Body of pancreas (tissue), 4 donors: ENCODE results near the gene DAAM1. TPM values are rescaled to one million over a fixed set of nuclear protein-coding genes. Genes with fewer than 3 reads are reported as not detected.

Source experiments
- ATAC-seq: fragments of 150-250 bp; one replicate; pipeline ENCODE4 v1.9.1; 2016
- DNase-seq, 4 donors: peaks; one replicate each; pipeline ENCODE4 v3.0.0-alpha.2; 2019
- H3K27ac ChIP-seq, 4 donors: fragments of 200-600 bp; sonication (generic); 1 replicate in 3 of 4; 2 replicates in 1 of 4; pipeline versions ENCODE4 v1.5.1 to v1.6.1; 2016 to 2019; ENCODE audit warnings: mild to moderate bottlenecking in 1 of 4, mixed read lengths in 1 of 4, moderate library complexity in 1 of 4
- H3K27me3 ChIP-seq, 2 donors: fragments of 200-600 bp; sonication (generic); one replicate each; pipeline ENCODE4 v1.6.0; 2016; ENCODE audit warnings: mild to moderate bottlenecking in 1 of 2
- H3K36me3 ChIP-seq, 2 donors: fragments of 200-600 bp; sonication (generic); replicated peaks in 1 of 2; 2 replicates each; pipeline ENCODE4 v1.5.1; 2016; ENCODE audit warnings: low read depth in 2 of 2; ENCODE audit not compliant: insufficient read depth in 1 of 2
- H3K4me1 ChIP-seq: fragments of 200-600 bp; sonication (generic); one replicate; pipeline ENCODE4 v1.6.0; 2016
- H3K4me3 ChIP-seq, 2 donors: fragments of 200-600 bp; sonication (generic); 1 replicate in 1 of 2; 2 replicates in 1 of 2; pipeline ENCODE4 v1.5.1; 2016 to 2019
- H3K9me3 ChIP-seq, 3 donors: fragments of 200-600 bp; sonication (generic); 1 replicate in 2 of 3; 2 replicates in 1 of 3; pipeline ENCODE4 v1.5.1; 2016
- POLR2A ChIP-seq, 3 donors: fragments of 450-650 bp; IDR thresholded peaks; one replicate each; pipeline ENCODE4 v1.6.1; 2016; ENCODE audit warnings: antibody characterized with exemption in 3 of 3, mild to moderate bottlenecking in 2 of 3
- WGBS, 2 donors: methylation state at CpG; one replicate each; pipeline ENCODE4 v1.1.5; 2017; 5-methylcytosine and 5-hydroxymethylcytosine counted together
- intact Hi-C: fragments of 100-400 bp; cut with DNase I; formaldehyde crosslinking; loops from one replicate; pipeline ENCODE4 v1.15.1; 2023
- total RNA-seq, 2 donors: library from RNA; depleted of rRNA; stranded (reverse); fragments of >200 nt; gene quantifications; one replicate each; pipeline ENCODE4 v1.1.0, GENCODE V29; 2016
- TF ChIP-seq, protein P1 (sequence below), 7 experiments: fragments of 450-650 bp in 4 of 7; fragments of 200-600 bp in 3 of 7; sonication (generic) in 3 of 7; IDR thresholded peaks; one replicate each; pipeline ENCODE4 v1.5.1; 2016 to 2019; ENCODE audit warnings: antibody characterized with exemption in 7 of 7

DAAM1 gene
- total RNA-seq, 2 donors from 2014 or later = 16.9 to 42.5 TPM

DNA sequence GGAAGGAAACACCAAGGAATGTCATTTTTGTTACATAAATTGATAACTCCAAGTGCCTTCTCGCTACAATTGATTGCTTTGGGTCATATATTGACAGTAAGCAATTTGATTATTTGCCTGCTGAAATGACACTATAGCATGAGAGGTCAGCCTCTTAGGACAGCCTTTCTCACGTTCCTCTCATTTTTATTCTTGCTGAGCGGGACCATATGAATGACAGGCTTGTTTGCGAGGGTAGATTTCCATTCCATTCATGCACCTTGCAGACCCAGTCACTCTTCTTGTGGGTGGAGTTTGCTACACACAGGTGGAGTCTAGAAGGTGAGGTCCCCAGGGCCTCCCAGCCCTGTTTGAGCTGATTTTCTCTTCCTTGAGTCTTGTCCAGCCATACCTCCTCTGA, 27.3 kb downstream of the DAAM1 start:
- Histone ChIP-seq H3K4me3 (no peak overlapping the region), H3K4me1 (peaks cover 34% of the 10 kb centered on the region)
- 48 to 53% methylated on average over 4 of the region's 4 CpGs for WGBS, 2 donors

DNA sequence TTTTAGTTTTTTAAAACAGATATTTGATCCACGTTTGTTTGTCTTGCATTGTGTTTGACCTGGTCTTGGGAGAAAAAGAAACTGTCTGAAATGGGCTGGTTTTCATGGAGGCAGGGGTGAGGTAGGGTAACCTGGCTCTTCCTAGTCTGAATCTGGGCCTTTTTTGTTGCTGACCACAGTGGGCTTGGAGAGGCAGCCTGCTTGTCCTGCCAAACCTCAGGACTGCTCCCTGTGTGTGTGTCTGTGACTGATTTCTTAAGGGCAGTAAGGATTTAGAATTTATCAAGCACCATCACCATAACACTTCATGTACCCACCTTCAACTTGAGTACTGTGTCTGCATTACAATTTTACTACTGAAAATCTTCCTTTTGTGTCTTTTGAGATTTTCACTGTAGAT, 28.5 kb downstream of the DAAM1 start:
- Histone ChIP-seq H3K27me3 (no peaks in the 10 kb centered on the region), H3K36me3 (no peaks in the 10 kb centered on the region), H3K9me3 (peaks cover 0 to 3% (median 0%) of the 10 kb centered on the region in 3 donors), H3K27ac (no peak overlapping the region), H3K4me3 (no peak overlapping the region), H3K4me1 (peaks cover 34% of the 10 kb centered on the region)
- TF ChIP-seq, protein P1, sequence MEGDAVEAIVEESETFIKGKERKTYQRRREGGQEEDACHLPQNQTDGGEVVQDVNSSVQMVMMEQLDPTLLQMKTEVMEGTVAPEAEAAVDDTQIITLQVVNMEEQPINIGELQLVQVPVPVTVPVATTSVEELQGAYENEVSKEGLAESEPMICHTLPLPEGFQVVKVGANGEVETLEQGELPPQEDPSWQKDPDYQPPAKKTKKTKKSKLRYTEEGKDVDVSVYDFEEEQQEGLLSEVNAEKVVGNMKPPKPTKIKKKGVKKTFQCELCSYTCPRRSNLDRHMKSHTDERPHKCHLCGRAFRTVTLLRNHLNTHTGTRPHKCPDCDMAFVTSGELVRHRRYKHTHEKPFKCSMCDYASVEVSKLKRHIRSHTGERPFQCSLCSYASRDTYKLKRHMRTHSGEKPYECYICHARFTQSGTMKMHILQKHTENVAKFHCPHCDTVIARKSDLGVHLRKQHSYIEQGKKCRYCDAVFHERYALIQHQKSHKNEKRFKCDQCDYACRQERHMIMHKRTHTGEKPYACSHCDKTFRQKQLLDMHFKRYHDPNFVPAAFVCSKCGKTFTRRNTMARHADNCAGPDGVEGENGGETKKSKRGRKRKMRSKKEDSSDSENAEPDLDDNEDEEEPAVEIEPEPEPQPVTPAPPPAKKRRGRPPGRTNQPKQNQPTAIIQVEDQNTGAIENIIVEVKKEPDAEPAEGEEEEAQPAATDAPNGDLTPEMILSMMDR (IDR thresholded peaks at IDR 0.05) = no peak
- TF ChIP-seq POLR2A (IDR thresholded peaks at IDR 0.05) = no peak
- no peak for ATAC-seq
- DNase-seq = no peak
- 53 to 75% methylated on average over 1 of the region's 1 CpG for WGBS, 2 donors
- intact Hi-C loops = no loop called here

More for the DNA sequence above, 27.3 kb downstream of the DAAM1 start:
- no peak for TF ChIP-seq POLR2A (IDR thresholded peaks at IDR 0.05)
- TF ChIP-seq, protein P1 (IDR thresholded peaks at IDR 0.05) = no peak
- peaks cover 0 to 3% (median 0%) of the 10 kb centered on the region in 3 donors for H3K9me3 ChIP-seq
- ATAC-seq (peak; percentile 6), DNase-seq (no peak)
- H3K36me3 ChIP-seq = no peaks in the 10 kb centered on the region
- H3K27me3 ChIP-seq = no peaks in the 10 kb centered on the region
- intact Hi-C loops = no loop called here
- peak overlapping the region; percentile 22 to 65 (median 28) for H3K27ac ChIP-seq

DNA sequence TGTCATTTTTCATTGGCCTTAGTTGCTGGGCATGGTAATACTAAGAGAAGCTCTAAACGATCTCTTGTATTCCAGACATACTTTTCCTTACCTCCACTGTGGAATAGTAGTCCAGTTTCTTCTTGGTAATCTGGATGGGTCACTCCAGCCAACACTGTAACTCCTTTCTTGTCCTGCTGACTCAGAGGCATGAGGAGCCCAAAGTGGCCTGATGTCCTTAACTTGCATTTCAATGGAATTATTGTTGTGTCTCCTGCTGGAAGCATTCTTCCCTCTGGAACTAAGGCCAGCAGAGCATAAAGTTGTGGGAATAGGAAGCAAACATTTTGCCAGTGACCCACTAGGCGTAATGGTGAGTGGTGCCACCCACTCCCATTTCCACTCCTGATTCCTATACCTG, 33.1 kb downstream of the DAAM1 start:
- WGBS, 2 donors = 81 to 95% methylated on average over 2 of the region's 2 CpGs
- ATAC-seq (no peak), DNase-seq (no peak)
- H3K27me3 ChIP-seq = no peaks in the 10 kb centered on the region
- peaks cover 4% of the 10 kb centered on the region for H3K4me1 ChIP-seq
- TF ChIP-seq, protein P1 (IDR thresholded peaks at IDR 0.05) = no peak
- intact Hi-C loops = no loop called here
- H3K36me3 ChIP-seq = no peaks in the 10 kb centered on the region
- H3K9me3 ChIP-seq = peaks cover 0 to 3% (median 0%) of the 10 kb centered on the region in 3 donors
- H3K4me3 ChIP-seq = no peak overlapping the region
- H3K27ac ChIP-seq = no peak overlapping the region

DNA sequence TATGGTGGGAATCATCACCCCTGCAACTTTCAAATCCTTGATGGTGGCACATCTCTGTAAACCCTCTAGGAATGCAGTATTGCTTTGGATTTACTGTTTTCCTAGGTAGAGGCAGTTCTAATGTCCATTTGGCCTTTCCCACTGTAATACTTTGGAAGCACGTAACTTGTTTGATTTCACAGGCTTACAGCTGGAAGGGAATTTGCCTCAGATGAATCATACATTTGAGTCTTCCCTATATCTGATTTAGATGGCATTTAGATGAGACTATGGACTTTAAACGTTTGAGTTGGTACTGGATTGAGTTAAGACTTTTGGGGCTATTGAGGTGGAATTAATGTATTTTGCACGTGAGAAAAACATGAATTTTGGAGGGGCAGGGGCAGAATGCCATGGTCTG, 35.9 kb downstream of the DAAM1 start:
- ATAC-seq (no peak), DNase-seq (no peak)
- H3K27ac ChIP-seq = no peak overlapping the region
- peaks cover 4% of the 10 kb centered on the region for H3K4me1 ChIP-seq
- no peaks in the 10 kb centered on the region for H3K9me3 ChIP-seq
- WGBS, 2 donors = 76 to 88% methylated on average over 3 of the region's 3 CpGs
- H3K4me3 ChIP-seq = no peak overlapping the region
- no peaks in the 10 kb centered on the region for H3K36me3 ChIP-seq
- intact Hi-C loops = no loop called here
- no peak for TF ChIP-seq POLR2A (IDR thresholded peaks at IDR 0.05)
- TF ChIP-seq, protein P1 (IDR thresholded peaks at IDR 0.05) = no peak
- no peaks in the 10 kb centered on the region for H3K27me3 ChIP-seq

DNA sequence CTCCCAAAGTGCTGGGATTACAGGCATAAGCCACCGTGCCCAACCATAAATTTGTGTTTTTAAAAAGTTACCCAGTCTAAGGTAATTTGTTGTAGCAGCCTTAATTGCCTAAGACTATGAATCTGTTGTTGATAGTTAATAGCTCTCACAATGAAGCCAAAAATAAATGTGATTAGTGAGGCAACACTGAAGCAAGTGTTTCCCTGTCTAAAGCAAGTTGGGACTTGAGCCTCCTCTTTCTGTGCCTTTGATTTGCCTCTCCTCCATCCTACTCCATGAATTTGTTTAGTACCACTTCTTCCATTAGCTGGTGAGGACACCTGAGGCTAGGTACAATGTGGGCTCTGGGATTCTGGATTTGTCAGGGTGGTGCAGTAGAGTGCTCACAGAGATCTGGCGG, 36.8 kb downstream of the DAAM1 start:
- no peaks in the 10 kb centered on the region for H3K27me3 ChIP-seq
- DNase-seq = no peak
- intact Hi-C loops = no loop called here
- H3K4me1 ChIP-seq = peaks cover 3% of the 10 kb centered on the region
- ATAC-seq = no peak
- H3K27ac ChIP-seq = no peak overlapping the region
- no peaks in the 10 kb centered on the region for H3K36me3 ChIP-seq
- WGBS, 2 donors = 84 to 91% methylated on average over 2 of the region's 2 CpGs
- no peaks in the 10 kb centered on the region for H3K9me3 ChIP-seq
- TF ChIP-seq POLR2A (IDR thresholded peaks at IDR 0.05) = no peak
- TF ChIP-seq, protein P1 (IDR thresholded peaks at IDR 0.05) = no peak
- no peak overlapping the region for H3K4me3 ChIP-seq
